Panc1 (cell line): Measurements from ENCODE around the gene MMP19. TPM values are rescaled to one million over a fixed set of nuclear protein-coding genes. Genes with fewer than 3 reads are reported as not detected.
"Not testable (repeated sequence)": the region's sequence is repeated elsewhere in the genome, so short reads cannot be mapped to it uniquely, and the experiment has no call there.

Experiments
- ATAC-seq: fragments of 200-7000 bp; cut with Tn5 transposase; 2 replicates; pipeline ENCODE4 v1.9.1; 2020; ENCODE audit warnings: mild to moderate bottlenecking, moderate library complexity
- BruUV-seq: library from RNA; stranded (reverse); fragments of 400-500 nt; replicated peaks from 2 replicates; lab custom pipeline; 2021; lab: Mats Ljungman, UMichigan
- CTCF ChIA-PET: fragments of 300-600 bp; sonication (Branson Sonifier 250); formaldehyde crosslinking; loops from one replicate; lab custom pipeline; 2022; ENCODE audit warnings: antibody characterized with exemption; lab: Charles Lee
- POLR2A ChIA-PET: fragments of 300-600 bp; sonication (Branson Sonifier 250); formaldehyde crosslinking; loops from one replicate; lab custom pipeline; 2022; ENCODE audit warnings: antibody characterized with exemption; lab: Charles Lee
- DNase-seq: peaks from one replicate; pipeline ENCODE4 v3.0.0-alpha.2; 2010; ENCODE audit warnings: low read depth, low spot score
- H3K27ac ChIP-seq: 2 replicates; pipeline ENCODE4 v1.5.1; 2011; ENCODE audit warnings: mild to moderate bottlenecking, low read length, inconsistent platforms
- H3K27me3 ChIP-seq: fragments of 200-500 bp; sonication (Bioruptor generic); 2 replicates; pipeline ENCODE4 v1.6.0; 2014; ENCODE audit warnings: low read length, inconsistent platforms; ENCODE audit not compliant: control insufficient read depth, insufficient read depth
- H3K36me3 ChIP-seq: fragments of 200-500 bp; sonication (Bioruptor generic); 2 replicates; pipeline ENCODE4 v1.5.1; 2014; ENCODE audit warnings: inconsistent platforms, mild to moderate bottlenecking, low read length, moderate library complexity; ENCODE audit not compliant: control insufficient read depth, insufficient read depth
- H3K4me1 ChIP-seq: 2 replicates; pipeline ENCODE4 v1.5.1; 2011; ENCODE audit warnings: inconsistent platforms, mild to moderate bottlenecking, low read length, moderate library complexity; ENCODE audit not compliant: control insufficient read depth, insufficient read depth
- H3K4me3 ChIP-seq, 2 experiments: 2 replicates each; pipeline ENCODE4 v1.5.1; 2011 to 2012; ENCODE audit warnings: low read depth in 2 of 2, low read length in 2 of 2, mild to moderate bottlenecking in 2 of 2, inconsistent platforms in 1 of 2, moderate library complexity in 1 of 2
- H3K9me3 ChIP-seq: fragments of 200-500 bp; sonication (Bioruptor generic); 2 replicates; pipeline ENCODE4 v1.5.1; 2014; ENCODE audit warnings: low read depth, mild to moderate bottlenecking, inconsistent platforms, low read length, moderate library complexity; ENCODE audit not compliant: control insufficient read depth, insufficient read depth
- POLR2AphosphoS5 ChIP-seq: IDR thresholded peaks from 2 replicates; pipeline ENCODE4 v1.6.1; 2012; ENCODE audit warnings: mild to moderate bottlenecking, low read depth, low read length, moderate library complexity
- SIN3A ChIP-seq: IDR thresholded peaks from 2 replicates; pipeline ENCODE4 v1.6.1; 2012; ENCODE audit warnings: low read depth, mild to moderate bottlenecking, low read length, moderate library complexity, borderline replicate concordance; ENCODE audit not compliant: insufficient read depth
- TCF7L2 ChIP-seq: IDR thresholded peaks from 2 replicates; pipeline ENCODE4 v1.6.1; 2011; ENCODE audit warnings: mild to moderate bottlenecking, low read depth, low read length, inconsistent platforms
- in situ Hi-C: cut with HindIII; loops from 2 replicates; pipeline ENCODE4 v1.10.0; 2016; ENCODE audit warnings: low sequenced_read_pairs, low pct_unique_long_range_greater_than_20kb
- intact Hi-C: fragments of 100-400 bp; cut with micrococcal nuclease; formaldehyde crosslinking; loops from one replicate; pipeline ENCODE4 v1.10.0; 2022; ENCODE audit not compliant: unreplicated experiment
- total RNA-seq: library from RNA; stranded (reverse); gene quantifications from one replicate; pipeline ENCODE4 v1.2.1, GENCODE V29; 2021; ENCODE audit not compliant: unreplicated experiment
- TF ChIP-seq, protein P1 (sequence below), 2 experiments: IDR thresholded peaks; 2 replicates each; pipeline ENCODE4 v1.6.1; 2011 to 2012; ENCODE audit warnings: low read depth in 2 of 2, control low read depth in 1 of 2, low read length in 1 of 2, mild to moderate bottlenecking in 1 of 2, moderate library complexity in 1 of 2; ENCODE audit not compliant: insufficient read depth in 1 of 2
- TF ChIP-seq, protein P2 (sequence below): fragments of 450-650 bp; IDR thresholded peaks from 2 replicates; pipeline ENCODE4 v1.5.1; 2017; ENCODE audit warnings: mild to moderate bottlenecking

MMP19 gene
- total RNA-seq, 1 experiment from 2014 or later: 0.05 TPM

GRCh38 chr12:55875704-55876467, 33.1 kb upstream of the MMP19 start:
- no peak for ATAC-seq
- ChIA-PET CTCF (no interaction called here), POLR2A (no interaction called here)
- Histone ChIP-seq H3K27ac (no peak overlapping the region), H3K9me3 (0 out of 2 replicates have a peak, but pooled peaks cover 5% of the 10 kb centered on the region), H3K36me3 (no peaks in the 10 kb centered on the region), H3K4me3 (no peak overlapping the region), H3K4me1 (no peaks in the 10 kb centered on the region), H3K27me3 (no peaks in the 10 kb centered on the region)
- intact Hi-C loops (no loop called here), in situ Hi-C loops (no loop called here)
- TF ChIP-seq SIN3A (no peak), POLR2AphosphoS5 (no peak), TCF7L2 (no peak)
- TF ChIP-seq, protein P1, sequence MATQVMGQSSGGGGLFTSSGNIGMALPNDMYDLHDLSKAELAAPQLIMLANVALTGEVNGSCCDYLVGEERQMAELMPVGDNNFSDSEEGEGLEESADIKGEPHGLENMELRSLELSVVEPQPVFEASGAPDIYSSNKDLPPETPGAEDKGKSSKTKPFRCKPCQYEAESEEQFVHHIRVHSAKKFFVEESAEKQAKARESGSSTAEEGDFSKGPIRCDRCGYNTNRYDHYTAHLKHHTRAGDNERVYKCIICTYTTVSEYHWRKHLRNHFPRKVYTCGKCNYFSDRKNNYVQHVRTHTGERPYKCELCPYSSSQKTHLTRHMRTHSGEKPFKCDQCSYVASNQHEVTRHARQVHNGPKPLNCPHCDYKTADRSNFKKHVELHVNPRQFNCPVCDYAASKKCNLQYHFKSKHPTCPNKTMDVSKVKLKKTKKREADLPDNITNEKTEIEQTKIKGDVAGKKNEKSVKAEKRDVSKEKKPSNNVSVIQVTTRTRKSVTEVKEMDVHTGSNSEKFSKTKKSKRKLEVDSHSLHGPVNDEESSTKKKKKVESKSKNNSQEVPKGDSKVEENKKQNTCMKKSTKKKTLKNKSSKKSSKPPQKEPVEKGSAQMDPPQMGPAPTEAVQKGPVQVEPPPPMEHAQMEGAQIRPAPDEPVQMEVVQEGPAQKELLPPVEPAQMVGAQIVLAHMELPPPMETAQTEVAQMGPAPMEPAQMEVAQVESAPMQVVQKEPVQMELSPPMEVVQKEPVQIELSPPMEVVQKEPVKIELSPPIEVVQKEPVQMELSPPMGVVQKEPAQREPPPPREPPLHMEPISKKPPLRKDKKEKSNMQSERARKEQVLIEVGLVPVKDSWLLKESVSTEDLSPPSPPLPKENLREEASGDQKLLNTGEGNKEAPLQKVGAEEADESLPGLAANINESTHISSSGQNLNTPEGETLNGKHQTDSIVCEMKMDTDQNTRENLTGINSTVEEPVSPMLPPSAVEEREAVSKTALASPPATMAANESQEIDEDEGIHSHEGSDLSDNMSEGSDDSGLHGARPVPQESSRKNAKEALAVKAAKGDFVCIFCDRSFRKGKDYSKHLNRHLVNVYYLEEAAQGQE (IDR thresholded peaks at IDR 0.05; ENCODE audit: insufficient read depth in 1 of 2, low read depth in 2 of 2, low read length in 1 of 2): no peak
- TF ChIP-seq, protein P2, sequence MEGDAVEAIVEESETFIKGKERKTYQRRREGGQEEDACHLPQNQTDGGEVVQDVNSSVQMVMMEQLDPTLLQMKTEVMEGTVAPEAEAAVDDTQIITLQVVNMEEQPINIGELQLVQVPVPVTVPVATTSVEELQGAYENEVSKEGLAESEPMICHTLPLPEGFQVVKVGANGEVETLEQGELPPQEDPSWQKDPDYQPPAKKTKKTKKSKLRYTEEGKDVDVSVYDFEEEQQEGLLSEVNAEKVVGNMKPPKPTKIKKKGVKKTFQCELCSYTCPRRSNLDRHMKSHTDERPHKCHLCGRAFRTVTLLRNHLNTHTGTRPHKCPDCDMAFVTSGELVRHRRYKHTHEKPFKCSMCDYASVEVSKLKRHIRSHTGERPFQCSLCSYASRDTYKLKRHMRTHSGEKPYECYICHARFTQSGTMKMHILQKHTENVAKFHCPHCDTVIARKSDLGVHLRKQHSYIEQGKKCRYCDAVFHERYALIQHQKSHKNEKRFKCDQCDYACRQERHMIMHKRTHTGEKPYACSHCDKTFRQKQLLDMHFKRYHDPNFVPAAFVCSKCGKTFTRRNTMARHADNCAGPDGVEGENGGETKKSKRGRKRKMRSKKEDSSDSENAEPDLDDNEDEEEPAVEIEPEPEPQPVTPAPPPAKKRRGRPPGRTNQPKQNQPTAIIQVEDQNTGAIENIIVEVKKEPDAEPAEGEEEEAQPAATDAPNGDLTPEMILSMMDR: no peak
- no peak for DNase-seq
- BruUV-seq: no TSS peak

GRCh38 chr12:55874443-55874842, 31.7 kb upstream of the MMP19 start:
- in situ Hi-C loops (no loop called here), intact Hi-C loops (no loop called here)
- no peaks in the 10 kb centered on the region for H3K4me1 ChIP-seq
- POLR2A ChIA-PET: no interaction called here
- no peak for ATAC-seq
- no peaks in the 10 kb centered on the region for H3K36me3 ChIP-seq
- H3K27ac ChIP-seq: no peak overlapping the region
- TF ChIP-seq, protein P1 (IDR thresholded peaks at IDR 0.05; ENCODE audit: insufficient read depth in 1 of 2, low read depth in 2 of 2, low read length in 1 of 2): no peak
- TF ChIP-seq SIN3A (no peak), TCF7L2 (no peak), POLR2AphosphoS5 (no peak)
- TF ChIP-seq, protein P2: no peak
- BruUV-seq: no TSS peak
- DNase-seq: no peak
- no peak overlapping the region for H3K4me3 ChIP-seq
- CTCF ChIA-PET: no interaction called here
- 0 out of 2 replicates have a peak, but pooled peaks cover 5% of the 10 kb centered on the region for H3K9me3 ChIP-seq
- H3K27me3 ChIP-seq: no peaks in the 10 kb centered on the region

GRCh38 chr12:55866454-55867004, 23.8 kb upstream of the MMP19 start:
- intact Hi-C loops, CTCF ChIA-PET, BruUV-seq, POLR2A ChIA-PET, ATAC-seq, H3K27ac ChIP-seq, H3K4me3 ChIP-seq, H3K27me3 ChIP-seq, H3K36me3 ChIP-seq, H3K9me3 ChIP-seq, DNase-seq, in situ Hi-C loops, H3K4me1 ChIP-seq: not testable (repeated sequence)
